Measurements from ENCODE around the gene AGFG2. TPM values are rescaled to one million over a fixed set of nuclear protein-coding genes. Genes with fewer than 3 reads are reported as not detected.
"Not testable (repeated sequence)": the region's sequence is repeated elsewhere in the genome, so short reads cannot be mapped to it uniquely, and the experiment has no call there.

AGFG2 gene
- total RNA-seq, 1 donor from 2014 or later, result 6.2 TPM

GRCh38 chr7:100496509-100496908 lies 42.5 kb upstream of the AGFG2 start:
- no peaks in the 10 kb centered on the region for H3K4me1 Mint-ChIP-seq (ENCODE audit: low read depth, unreplicated experiment)
- Histone ChIP-seq H3K4me1 (ENCODE audit: insufficient read depth, low read length) (no peaks in the 10 kb centered on the region), H3K4me3 (ENCODE audit: insufficient read depth, low read depth, low read length) (no peak overlapping the region), H3K4me2 (ENCODE audit: low read length) (no peak overlapping the region), H3K9me3 (ENCODE audit: insufficient read depth, low read depth, low read length) (no peaks in the 10 kb centered on the region), H3K27ac (ENCODE audit: low read depth, low read length) (no peak overlapping the region), H3K36me3 (ENCODE audit: insufficient read depth, low read length) (no peaks in the 10 kb centered on the region), H2AFZ (ENCODE audit: low read depth, low read length) (no peak overlapping the region), H4K20me1 (ENCODE audit: insufficient read depth, low read length) (no peaks in the 10 kb centered on the region), H3K27me3 (ENCODE audit: insufficient read depth, low read length) (peaks cover 5% of the 10 kb centered on the region), H3K9ac (ENCODE audit: low read length) (no peak overlapping the region), H3K79me2 (ENCODE audit: insufficient read depth, low read length) (no peaks in the 10 kb centered on the region)
- H3K27me3 Mint-ChIP-seq (ENCODE audit: low read depth, unreplicated experiment), result peaks cover 16% of the 10 kb centered on the region
- TF ChIP-seq EZH2 (IDR thresholded peaks at IDR 0.05; ENCODE audit: insufficient read depth, low read length) (no peak), CTCF (IDR thresholded peaks at IDR 0.05; ENCODE audit: insufficient read depth, low read depth, low read length) (no peak)
- FAIRE-seq, result no peak
- H3K27ac Mint-ChIP-seq (ENCODE audit: unreplicated experiment), result no peak overlapping the region
- H3K36me3 Mint-ChIP-seq (ENCODE audit: low read depth, unreplicated experiment), result peaks cover 4% of the 10 kb centered on the region
- DNase-seq (ENCODE audit: low read depth), result no peak
- H3K4me3 Mint-ChIP-seq (ENCODE audit: unreplicated experiment), result no peak overlapping the region
- no peaks in the 10 kb centered on the region for H3K9me3 Mint-ChIP-seq (ENCODE audit: unreplicated experiment)

GRCh38 chr7:100500743-100501142 lies 38.3 kb upstream of the AGFG2 start:
- not testable (repeated sequence) for H3K27me3 Mint-ChIP-seq (ENCODE audit: low read depth, unreplicated experiment); H3K4me3 Mint-ChIP-seq (ENCODE audit: unreplicated experiment); H3K79me2 ChIP-seq (ENCODE audit: insufficient read depth, low read length); H3K4me3 ChIP-seq (ENCODE audit: insufficient read depth, low read depth, low read length); H3K27ac Mint-ChIP-seq (ENCODE audit: unreplicated experiment); H2AFZ ChIP-seq (ENCODE audit: low read depth, low read length); H3K9ac ChIP-seq (ENCODE audit: low read length); H3K36me3 Mint-ChIP-seq (ENCODE audit: low read depth, unreplicated experiment); FAIRE-seq; H4K20me1 ChIP-seq (ENCODE audit: insufficient read depth, low read length); H3K27ac ChIP-seq (ENCODE audit: low read depth, low read length); H3K9me3 Mint-ChIP-seq (ENCODE audit: unreplicated experiment); DNase-seq (ENCODE audit: low read depth); H3K4me1 ChIP-seq (ENCODE audit: insufficient read depth, low read length); H3K4me1 Mint-ChIP-seq (ENCODE audit: low read depth, unreplicated experiment); H3K9me3 ChIP-seq (ENCODE audit: insufficient read depth, low read depth, low read length); H3K36me3 ChIP-seq (ENCODE audit: insufficient read depth, low read length); H3K27me3 ChIP-seq (ENCODE audit: insufficient read depth, low read length); H3K4me2 ChIP-seq (ENCODE audit: low read length)

- not testable (repeated sequence) for H3K36me3 ChIP-seq (ENCODE audit: insufficient read depth, low read length); H3K4me1 ChIP-seq (ENCODE audit: insufficient read depth, low read length); DNase-seq (ENCODE audit: low read depth); H3K4me1 Mint-ChIP-seq (ENCODE audit: low read depth, unreplicated experiment); H3K36me3 Mint-ChIP-seq (ENCODE audit: low read depth, unreplicated experiment); H3K4me3 Mint-ChIP-seq (ENCODE audit: unreplicated experiment); H3K79me2 ChIP-seq (ENCODE audit: insufficient read depth, low read length); H4K20me1 ChIP-seq (ENCODE audit: insufficient read depth, low read length); H3K27me3 Mint-ChIP-seq (ENCODE audit: low read depth, unreplicated experiment); H3K9me3 ChIP-seq (ENCODE audit: insufficient read depth, low read depth, low read length); H3K4me2 ChIP-seq (ENCODE audit: low read length); H3K27ac Mint-ChIP-seq (ENCODE audit: unreplicated experiment); H3K4me3 ChIP-seq (ENCODE audit: insufficient read depth, low read depth, low read length); H2AFZ ChIP-seq (ENCODE audit: low read depth, low read length); H3K27ac ChIP-seq (ENCODE audit: low read depth, low read length); H3K27me3 ChIP-seq (ENCODE audit: insufficient read depth, low read length); FAIRE-seq; H3K9me3 Mint-ChIP-seq (ENCODE audit: unreplicated experiment); H3K9ac ChIP-seq (ENCODE audit: low read length)
Observed at GRCh38 chr7:100504031-100504430, 35.0 kb upstream of the AGFG2 start.
